DMS53 (cell line): ENCODE measurements around the gene OBP2A.

Experiments
- DNase-seq: peaks from one replicate; lab custom pipeline; 2025; lab: John Stamatoyannopoulos, UW

OBP2A gene

GRCh38 chr9:135579356-135579755 is 33.4 kb downstream of the OBP2A start:
- DNase-seq, result no peak

DNA sequence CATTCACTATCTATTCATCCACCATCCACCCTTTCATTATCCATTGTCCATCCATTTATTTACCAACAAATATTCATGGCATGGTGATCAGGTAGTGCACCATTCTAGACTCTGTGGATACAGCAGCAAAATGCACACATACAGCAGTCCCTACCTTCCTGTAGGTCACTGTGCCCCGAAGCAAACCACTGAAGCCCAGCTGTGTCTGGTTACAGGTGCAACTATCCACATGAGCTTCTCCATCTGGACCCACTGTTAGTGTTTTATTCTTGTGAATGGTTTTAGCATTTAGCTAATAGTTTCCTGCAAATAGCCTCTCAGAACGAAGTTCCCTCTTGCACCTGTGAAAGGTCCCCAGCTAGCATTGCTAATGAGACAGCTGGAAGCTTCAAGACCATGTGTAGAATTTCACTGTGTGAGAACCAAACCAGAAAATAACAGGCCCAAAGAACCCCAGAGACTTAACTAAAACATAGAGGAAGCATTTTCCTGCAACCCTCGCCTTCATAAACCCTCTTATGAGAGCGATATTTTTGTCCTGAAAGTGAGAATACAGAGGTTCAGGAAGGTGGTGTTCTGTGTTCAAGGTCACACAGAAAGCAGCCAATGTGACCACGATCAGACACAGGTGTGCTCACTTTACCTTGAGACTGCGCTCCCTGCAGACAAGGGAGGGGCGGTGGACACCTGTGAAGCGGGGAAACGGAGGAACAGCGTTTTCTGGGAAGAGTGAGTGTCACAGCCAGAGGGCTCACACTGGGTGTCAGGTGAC is 34.1 kb downstream of the OBP2A start:
- no peak for DNase-seq

GRCh38 chr9:135580664-135581380 is 34.9 kb downstream of the OBP2A start:
- DNase-seq, result no peak

- DNase-seq, result no peak
Observed at GRCh38 chr9:135581636-135582426, 35.9 kb downstream of the OBP2A start.

GRCh38 chr9:135582541-135582940 is 36.6 kb downstream of the OBP2A start:
- DNase-seq, result no peak

DNA sequence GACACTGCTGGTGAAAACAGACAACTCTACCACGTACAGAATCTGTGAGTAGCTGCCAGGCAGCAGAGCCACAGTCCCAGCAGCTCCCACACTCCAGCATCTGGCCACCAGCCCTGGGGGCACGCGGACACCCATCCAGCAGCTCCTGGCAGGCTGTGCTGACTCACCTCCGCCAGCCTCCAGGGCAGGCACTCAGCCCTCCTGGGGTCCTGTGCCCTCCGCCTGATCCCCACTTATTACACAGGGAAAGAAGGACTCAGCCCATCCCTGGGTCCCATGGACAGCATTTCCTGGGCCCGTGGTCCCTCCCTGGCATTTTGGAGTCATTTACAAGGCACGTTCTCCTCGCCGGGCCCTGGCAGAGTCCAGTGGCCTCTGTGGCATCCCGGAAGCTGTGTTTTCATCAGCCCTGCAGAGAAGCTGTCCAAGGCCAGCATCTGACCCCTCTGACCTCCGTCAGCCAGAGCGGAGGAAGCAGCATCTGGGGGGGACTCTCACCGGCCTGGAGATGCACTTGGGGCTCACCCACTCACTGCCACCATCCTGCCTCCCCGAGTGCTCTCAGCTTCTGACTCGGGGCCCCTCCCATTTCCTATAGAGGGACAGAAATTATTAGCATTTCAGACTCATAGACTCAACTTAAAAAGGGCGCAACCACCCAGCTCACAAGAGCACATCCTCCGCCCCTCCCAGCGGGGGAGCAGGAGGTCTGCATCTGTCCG is 37.2 kb downstream of the OBP2A start:
- DNase-seq, result no peak

DNA sequence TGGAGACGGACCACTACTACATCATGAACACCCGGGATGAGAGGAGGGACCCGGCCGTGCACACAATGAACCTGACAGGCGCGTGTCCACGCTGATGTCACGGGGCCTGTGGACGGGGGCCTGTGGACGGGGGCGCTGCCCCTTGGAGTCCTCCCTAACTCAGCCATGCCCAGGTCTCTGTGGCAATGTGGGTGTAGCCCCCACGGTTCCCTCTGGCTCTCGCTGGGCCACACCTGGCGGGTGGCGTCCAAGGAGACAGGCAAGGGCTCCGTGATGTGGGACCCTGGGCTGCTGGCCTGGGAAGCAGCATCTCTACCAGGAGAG is 37.7 kb downstream of the OBP2A start:
- DNase-seq, result no peak

DNA sequence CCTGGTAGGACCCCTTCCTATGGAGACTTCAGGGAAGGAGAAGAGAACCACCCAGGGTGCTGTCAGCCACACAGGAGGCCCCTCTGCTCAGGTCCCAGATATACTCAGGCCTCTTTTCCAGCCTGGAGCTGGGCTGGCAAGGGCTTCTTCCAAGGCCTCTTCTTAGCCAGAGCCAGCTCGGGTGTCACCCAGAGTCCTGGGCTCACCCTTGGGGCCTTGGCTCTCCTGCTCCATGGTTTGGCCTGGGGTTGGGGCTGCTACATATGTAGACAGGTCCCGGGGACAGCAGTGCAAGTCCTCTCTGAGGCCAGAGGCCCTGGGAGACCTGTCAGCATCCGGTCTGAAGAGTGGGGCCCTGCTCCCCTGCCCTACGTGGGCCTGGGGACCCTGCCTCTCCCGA is 38.4 kb downstream of the OBP2A start:
- no peak for DNase-seq

GRCh38 chr9:135584934-135585333 is 39.0 kb downstream of the OBP2A start:
- DNase-seq, result no peak

DNA sequence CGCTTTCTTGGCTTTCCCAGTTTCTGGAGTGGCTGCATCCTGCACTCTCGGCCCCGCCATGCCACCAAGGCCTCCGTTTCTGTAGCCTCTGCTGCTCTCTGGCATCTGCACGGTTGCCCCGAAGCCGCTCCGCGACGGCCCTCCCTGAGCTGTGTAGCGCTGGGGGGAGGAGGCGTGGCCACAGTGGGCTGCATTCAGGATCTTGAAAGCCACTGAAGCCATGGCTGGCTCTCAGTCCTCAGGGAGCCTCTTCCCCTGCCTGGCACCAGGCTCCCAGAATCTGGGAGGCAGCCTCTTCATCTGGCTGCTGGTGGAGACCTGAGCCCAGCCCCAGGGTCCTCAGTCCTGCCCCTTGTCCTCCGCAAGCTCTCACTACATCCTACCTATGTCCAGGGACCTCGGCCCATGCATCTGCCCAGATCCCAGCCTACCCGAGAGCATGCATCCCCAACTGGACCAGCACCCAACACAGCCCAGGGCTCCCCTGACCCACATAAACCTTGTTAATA is 40.7 kb downstream of the OBP2A start:
- DNase-seq, result no peak

- no peak for DNase-seq
Observed at GRCh38 chr9:135587658-135588057, 41.7 kb downstream of the OBP2A start.

- no peak for DNase-seq
Observed at GRCh38 chr9:135588371-135588770, 42.4 kb downstream of the OBP2A start.

DNA sequence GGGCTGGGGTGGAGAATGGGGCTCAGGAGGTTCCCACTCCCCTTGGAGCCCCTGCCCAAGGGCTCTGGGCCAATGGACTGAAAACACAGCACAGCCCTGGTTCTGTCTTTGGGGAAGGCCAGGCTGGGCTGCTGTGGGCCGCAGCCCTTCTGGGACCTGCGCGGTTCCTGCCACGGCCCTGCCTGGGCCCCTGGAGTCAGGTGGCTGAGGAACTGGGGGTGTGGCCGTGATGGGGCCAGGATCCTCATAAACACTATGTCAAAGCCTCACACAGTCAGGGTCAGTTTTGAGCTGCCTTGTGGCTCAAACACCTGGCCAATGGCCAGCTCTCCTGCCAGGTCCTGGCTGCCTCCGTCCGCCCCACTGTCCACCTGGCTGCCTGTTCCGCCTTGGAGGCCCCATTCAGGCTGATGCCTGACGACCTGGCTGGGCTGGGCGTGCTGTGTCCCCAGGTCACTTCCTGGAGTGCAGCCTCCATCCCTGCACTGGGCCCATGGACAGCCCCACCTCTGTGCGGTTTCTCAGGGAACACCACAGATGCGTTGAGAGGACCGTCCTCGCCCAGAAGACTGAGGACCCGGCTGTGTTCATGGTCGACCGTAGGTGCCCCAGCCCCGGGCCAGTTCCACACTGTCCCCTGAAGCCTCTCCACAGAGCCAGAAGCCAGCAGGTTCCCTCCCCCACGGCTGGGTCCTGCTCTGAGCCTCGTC is 43.1 kb downstream of the OBP2A start:
- DNase-seq, result no peak

DNA sequence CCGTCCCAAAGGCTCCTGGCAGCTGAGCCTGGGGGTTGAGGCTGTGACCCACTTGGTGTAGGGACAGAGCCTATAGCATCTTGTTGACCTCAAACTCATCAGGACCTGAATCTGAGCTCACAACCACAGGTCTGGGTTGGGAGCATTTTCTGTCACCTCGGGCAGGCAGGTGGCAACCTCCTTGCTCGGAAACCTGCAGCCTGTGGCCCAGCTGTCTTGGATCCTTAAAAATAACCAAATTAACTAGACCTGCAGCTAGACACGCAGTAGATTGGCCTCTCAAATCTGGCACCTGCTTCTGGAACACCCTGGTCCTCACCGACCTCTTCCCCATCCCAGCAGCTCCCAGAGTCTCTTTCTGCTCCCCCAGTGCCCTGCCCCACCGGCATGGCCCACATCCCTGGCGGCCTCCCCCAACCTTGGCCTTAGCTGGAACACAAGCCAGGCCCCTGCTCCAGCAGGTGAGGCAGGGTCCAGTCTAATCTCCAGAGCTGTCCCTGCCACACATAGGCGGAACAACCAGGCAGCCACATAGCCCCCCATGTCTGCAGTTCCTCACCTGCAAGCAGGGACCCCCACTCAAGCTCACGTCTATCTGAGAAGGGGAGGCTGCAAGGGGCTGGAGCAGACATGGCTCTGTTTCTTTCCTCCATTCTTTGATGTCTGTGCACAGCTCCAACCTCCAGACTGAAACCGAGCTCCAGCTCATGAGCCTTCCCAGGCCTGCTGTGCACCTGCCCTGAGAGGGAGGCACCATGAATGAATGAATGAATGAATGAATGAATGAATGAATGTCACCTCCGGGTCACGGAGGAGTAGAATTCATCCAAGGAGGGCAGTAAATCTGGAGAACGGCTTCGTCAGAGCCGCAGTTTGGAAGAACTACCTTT is 43.9 kb downstream of the OBP2A start:
- DNase-seq, result no peak

DNA sequence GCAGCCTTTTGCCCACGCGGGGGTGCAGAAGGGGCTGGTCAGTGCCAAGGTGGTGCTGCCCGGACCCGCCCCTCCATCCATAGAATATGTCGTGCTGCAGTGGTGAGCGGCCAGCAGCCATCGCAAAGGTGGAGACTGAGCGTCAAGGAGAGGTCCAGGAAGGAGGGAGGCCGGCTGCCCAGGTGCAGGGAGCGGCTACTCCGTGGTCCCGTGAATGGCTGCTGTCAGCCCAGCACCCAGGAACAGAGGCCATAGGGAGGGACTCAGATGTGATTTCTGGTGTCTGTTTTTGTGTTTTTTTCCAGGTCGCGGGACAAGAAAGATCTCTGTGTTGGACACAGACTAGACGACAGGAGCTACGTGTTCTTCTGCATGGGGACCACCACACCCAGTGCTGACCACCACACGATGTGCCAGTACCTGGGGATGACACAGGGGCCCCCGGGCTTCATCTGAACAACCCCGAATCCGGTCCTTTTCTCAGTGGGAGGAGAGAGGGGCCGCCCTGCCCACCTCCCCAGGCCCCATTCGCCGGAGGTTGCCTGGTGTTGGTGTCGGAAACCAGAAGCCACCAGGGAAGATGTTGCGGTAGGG is 44.7 kb downstream of the OBP2A start:
- DNase-seq, result no peak

- DNase-seq, result no peak
Observed at GRCh38 chr9:135591506-135592330, 45.8 kb downstream of the OBP2A start.

DNA sequence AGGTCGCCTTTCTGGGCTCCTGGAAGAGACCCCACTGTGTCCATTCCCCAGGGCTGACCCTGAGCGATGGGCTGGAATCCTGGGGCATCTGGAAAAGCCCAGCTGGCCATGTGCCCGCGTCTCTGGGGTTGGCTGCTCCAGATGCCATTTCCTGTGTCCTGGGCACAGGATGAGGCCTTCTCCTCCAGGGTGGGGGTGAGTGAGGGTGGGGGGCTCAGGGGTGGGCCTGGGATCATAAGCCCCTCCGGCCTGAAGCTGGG is 46.3 kb downstream of the OBP2A start:
- no peak for DNase-seq

DNA sequence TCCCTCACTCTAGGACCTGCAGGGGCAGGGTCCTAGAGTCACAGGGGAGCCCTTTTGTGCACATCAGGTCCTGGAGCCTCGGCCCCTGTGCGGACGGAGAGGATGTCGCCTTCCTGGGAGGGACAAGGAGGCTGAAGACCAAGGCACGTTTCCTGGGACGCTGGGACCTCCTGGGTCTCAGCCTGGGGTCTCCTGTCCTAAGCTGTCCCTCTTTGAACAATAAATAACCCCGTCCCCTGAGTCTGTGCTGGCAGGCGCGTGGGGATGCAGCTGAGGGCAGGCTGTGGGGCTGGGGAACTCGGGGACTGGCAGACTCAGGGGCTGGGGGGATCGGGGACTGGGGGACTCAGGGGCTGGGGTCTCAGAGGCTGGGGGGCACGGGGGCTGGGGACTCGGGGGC is 46.7 kb downstream of the OBP2A start:
- DNase-seq, result no peak

DNA sequence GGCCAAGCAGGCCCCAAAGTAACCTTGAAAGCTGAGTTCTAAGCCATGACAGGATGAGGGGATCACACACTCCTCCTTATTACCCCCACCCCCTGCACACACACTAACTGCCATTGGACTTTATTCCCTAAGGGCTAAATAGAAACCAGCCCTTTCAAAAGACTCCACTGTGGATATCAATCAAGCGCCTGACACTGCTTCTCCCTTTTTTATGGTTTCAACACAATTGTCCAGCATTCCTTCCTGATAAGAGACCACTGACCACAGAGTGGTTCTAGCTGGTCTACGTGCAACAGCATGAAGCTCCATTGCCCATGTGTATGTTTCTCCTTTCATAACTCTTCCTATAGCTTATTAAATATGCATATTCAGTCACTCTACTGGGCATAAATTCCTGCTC is 50.3 kb downstream of the OBP2A start:
- DNase-seq, result no peak
